Stimulated activated CD4-positive, alpha-beta T cell treated with anti-CD3 and anti-CD28 coated beads, Interleukin-1b, Interleukin-23, amount 100 ng/mL, for 48 hours (primary cell): ENCODE results near the gene TTC3.
"Not testable (repeated sequence)": the region's sequence is repeated elsewhere in the genome, so short reads cannot be mapped to it uniquely, and the experiment has no call there.

ENCODE experiments used
- DNase-seq: peaks from one replicate; pipeline ENCODE4 v3.0.0-alpha.2; 2020

The TTC3 gene

DNA sequence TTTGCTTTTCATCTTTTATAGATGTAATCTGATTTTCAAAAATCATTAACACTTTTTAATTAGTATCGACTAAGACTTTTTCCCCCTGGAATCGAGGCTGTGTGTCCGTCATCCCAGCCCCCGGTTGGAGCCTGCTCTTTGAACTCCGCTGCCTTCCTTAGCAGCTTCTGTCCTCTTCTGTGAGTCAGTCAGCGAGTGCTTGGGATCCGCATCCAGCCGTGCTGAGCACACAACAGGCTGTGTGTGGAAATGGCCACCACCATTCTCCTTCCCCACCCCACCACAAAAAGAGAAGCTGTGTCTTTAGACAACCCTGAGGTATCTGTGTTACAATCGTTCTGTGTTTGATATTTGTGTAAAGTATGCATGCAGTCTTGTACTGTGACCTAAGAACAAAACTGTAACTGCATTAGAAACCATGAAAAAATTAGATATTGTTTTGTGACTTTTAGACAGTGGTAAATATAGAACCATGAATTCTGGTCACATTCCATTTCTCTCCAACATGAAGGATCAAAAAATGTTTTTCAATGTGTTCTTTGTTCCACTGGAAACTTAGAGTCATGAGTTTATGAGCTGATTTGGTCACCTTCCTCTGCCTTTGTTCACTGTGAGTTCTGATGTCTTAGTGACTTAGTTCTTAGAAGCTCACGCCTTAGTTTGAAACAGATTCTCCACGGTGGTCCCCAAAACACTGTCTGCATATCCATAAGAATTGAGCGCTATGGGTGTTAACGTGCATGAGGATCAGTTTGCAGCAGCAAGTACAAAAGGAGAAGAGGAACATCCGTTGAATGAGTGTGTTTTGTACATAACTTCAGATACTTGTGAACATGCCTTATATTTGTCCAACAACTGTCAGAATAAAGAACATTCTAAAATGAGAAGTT, 129.4 kb downstream of the TTC3 start:
- DNase-seq = no peak

GRCh38 chr21:37204580-37204979, 131.5 kb downstream of the TTC3 start:
- DNase-seq = no peak

- DNase-seq = no peak
Measured at GRCh38 chr21:37206496-37206895, 133.4 kb downstream of the TTC3 start.

DNA sequence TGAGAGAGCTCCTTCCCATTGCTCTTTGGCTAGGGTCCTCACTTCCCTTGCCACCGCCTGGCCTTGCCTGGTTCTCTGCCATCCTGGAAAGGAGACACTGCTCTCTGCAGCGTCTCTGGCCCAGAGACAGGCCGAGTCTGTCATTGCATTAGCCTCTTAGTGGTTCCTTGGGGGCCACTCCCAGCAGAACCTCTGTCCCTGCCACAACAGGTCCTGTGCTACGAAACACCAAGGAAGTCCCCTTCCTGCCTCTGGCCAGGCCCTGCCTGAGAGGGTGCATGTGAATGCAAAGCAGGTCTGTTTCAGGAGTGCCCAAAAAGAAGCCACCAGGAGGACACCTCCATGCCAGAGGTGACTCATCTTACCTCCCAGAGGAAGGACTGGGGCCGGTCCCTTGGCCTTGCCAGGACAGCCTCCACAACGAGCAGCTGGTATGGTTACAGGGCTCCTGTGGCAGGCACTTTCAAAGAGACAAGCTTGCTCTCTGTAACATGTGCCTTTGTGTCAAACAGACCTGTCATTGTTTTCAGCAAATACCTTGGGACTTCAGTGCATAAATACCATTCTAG, 134.5 kb downstream of the TTC3 start:
- DNase-seq = no peak

DNA sequence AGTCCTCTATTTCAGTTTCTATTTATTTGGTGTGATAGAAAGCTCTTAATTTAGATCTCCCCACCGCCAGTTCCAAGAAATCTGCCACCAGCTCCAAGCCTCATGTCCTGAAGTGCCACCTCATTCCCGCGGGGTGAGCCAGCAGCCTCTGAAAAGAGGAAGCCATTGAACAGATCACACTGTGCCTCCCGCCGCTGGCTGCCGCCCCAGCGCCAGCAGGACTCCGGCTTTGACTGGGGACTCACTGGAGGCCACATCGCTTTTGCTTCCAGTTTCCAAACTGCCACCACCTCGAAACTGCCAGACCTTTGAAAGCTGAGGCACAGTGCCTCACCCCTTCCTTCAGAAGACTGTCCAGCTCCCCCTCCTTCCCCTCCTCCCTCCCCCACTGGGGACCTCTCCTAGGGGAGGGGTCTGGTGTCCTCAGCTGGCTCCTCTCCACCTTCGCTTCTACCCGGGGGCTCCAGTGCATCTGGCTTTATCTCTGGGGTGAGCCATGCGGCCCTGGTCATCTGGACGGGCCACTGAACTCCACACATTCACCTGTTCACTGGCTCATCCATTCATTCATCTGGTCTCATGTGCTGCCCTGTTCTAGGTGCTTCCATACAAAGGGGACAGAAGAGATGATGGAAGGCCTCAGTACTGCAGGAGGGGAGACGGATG, 135.1 kb downstream of the TTC3 start:
- DNase-seq = peak; percentile 52

DNA sequence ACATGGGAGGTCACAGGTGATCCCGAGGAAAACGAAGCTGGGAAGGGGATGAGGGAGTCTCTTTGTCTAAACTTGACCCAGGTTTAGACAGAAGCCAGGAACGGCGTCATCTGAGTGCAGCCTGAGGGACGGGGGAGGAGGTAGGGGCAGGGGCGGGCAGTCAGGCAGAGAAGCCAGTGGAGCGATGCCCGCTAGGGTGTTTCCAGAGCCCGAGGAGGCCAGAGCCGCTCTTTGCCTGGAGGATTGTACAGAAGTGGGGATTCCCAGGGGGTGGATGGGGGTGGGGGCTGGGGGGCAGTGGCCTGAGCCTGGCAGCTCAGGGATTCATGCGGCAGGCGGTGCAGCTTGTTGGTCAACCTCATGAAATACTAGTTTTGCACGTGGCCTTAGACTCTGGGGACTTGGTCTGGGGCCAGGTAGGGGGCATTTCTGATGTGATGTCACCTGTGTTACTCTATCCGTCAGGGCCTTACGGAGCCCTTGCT, 135.7 kb downstream of the TTC3 start:
- no peak for DNase-seq

DNA sequence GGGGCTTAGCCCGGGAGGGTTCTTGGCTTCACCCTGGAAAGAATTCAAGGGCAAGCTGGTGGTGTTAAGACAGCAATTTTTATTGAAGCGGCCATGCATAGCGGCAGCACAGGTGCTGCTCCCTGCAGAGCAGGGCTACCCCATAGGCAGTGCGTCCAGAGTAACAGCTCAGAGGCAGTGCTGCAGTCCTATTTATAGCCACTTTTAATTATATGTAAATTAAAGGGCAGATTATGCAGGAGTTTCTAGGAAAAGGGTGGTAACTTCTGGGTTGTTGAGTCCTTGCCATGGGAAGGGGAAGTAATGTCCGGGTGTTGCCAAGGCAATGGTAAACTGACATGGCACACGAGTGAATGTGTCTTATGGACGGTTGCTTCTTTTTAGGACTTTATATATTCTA, 137.1 kb downstream of the TTC3 start:
- no peak for DNase-seq

GRCh38 chr21:37210799-37211198, 137.7 kb downstream of the TTC3 start:
- DNase-seq = no peak

DNA sequence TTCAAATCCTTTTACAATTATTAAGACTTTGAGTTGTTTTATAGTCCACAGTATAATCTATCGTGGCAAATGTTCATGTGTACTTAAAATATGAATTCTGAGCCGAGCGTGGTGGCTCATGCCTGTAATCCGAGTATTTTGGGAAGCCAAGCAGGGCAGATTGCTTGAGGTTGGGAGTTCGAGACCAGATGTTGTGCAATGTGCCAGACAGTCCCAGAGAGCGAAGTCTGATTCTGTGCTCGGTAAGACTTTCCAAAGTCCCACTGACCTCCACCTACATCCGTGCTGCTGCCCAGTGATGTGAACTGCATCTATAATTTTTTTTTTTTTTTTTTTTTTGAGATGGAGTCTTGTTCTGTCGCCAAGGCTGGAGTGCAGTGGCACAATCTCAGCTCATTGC, 141.9 kb downstream of the TTC3 start:
- DNase-seq = no peak

GRCh38 chr21:37219761-37220432, 146.8 kb downstream of the TTC3 start:
- DNase-seq = peak; percentile 31

DNA sequence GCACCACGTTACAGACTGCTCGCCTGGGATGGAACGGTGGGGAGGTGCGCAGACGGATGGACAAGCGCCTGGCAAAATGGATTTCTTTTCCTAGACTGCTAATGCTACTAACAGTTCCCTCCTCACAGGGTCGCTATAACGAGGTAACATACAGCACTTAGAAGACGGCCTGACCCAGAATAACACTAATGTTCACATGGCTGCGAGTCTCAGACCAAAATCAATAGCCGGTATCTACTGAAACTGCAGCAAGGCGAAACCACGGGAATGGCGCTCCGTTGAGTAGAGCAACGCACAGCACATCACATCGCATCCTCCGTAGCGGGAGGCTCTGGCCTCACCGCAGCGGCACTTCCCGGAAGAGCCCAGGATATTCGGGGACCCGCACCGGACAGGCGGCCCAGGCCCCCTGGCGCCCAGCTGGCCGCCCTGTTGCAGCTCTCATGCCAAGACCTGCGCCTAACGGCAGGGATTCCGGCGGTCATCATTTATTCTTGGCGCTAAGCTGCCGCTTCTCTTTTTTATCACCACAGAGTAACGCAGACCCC, 147.5 kb downstream of the TTC3 start:
- peak; percentile 16 for DNase-seq

DNA sequence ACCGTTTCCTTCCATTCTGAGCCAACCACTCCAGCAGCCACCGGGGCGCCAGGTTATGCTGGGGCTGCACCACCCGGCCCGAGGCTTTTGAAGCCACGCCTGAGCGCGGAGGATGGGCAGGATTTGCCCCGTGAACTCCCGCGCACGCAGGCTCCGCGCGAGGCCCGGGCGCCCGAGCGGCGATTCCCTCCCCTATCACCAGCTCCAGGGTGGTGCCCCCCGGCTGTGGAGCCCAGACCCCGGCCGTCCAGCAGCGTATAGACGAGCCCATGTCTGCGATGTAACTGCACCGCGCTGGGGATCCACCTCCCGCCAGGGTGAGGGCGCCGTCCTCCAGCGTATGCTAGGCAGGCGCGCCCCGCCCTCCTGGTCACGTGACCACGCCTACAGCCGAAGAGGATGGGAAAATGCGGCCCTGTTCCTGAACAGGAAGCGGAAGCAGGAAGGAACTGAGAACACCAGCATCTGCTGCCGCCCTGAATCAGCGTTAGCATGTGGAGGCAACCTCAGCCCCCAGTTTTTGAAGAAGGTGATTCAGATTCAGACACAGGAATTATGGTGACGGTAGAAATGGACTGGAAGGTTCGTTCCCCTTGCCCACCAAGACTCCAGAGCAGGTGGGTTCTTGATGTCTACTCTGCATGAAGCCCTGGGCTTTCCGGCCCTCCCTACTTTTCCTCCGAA, 148.1 kb downstream of the TTC3 start:
- DNase-seq = peak; percentile 97

GRCh38 chr21:37222248-37222647, 149.2 kb downstream of the TTC3 start:
- DNase-seq = not testable (repeated sequence)

GRCh38 chr21:37223804-37224345, 150.8 kb downstream of the TTC3 start:
- DNase-seq = no peak

DNA sequence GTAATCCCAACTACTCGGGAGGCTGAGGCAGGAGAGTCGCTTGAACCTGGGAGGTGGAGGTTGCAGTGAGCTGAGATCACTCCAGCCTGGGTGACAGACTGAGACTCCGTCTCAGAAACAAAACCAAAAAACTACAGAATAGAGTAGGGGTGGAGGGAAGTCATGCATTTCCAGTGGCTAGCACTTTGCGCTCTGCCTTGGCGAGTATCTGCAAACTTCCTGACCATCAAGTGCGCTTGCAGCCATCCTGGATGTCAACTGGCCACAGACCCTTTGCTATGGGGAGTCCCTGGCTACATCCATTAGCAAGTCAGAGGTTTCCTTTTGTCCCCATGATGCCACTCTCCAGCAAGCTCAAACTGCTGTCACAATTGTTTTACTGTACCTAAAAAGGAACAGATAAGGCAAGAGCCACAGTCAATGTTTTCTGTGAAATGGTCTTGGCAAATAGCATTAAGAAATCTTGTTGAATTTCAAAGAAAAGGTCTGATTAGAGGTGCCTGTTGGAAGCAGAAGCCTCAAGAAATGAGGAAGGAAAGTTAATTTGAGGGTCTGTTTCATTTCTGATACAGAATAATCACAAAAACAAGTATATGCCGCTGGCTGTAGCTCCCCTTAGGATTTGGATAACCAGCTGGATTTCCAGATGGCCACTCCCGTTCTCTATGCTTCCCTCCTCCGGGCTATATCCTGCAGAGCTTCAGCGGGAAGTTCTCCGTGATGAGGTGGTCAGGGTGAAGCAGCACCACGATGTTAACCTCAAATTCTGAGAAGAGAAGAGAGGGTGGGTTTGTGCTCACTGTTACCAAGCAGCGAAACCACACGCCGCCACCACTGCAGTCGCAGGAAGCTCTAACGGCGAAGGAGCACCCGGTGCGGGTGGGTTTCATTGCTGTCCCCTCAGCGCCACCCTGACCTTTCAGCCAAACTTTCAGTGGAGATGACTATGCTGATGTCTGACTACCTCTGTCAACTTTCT, 152.1 kb downstream of the TTC3 start:
- peak; percentile 53 for DNase-seq

- DNase-seq = no peak
Measured at GRCh38 chr21:37226041-37226920, 153.2 kb downstream of the TTC3 start.

DNA sequence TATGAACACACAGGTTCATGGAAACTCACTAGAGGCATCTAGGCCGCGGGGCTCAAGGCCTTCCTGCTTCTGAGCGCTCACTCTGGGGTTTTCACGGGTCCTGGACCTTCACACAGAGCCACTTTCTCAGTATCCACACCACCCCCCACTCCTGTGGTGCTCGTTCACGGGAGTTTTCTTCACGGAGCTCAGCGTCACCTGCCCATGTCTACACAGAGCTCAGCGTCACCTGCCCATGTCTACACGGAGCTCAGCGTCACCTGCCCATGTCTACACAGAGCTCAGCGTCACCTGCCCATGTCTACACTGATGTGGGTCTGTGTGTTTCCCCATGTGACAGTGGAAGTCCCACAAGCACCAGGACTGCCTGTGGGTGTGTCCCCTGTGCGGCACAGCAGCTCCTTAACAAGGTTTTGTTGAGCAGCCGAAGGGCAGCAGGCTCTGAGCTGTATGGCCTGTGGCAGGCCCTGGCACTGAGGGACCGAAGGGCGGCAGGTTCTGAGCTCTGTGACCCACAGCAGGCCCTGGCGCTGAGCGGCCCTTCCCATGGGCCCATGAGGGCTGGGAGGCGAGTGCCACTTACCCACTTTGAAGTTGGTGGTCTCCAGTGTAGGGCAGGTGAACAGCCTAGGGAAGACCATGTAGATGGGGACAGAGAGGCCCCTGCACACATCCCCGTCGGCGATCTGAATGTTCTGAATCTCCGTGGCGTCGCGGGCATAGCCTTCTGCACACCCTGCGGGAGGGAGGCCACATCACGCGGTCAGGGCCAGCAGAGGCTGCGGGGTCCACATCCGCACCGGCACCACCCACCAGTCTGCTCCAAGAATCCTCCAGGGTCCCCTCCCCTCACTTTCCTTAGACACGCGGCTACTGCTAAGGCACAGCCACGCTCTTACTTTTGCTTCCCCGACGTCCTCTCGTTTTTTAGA, 154.3 kb downstream of the TTC3 start:
- no peak for DNase-seq

GRCh38 chr21:37228003-37228400, 154.9 kb downstream of the TTC3 start:
- no peak for DNase-seq
